OCI-LY3 (cell line): ENCODE results near the gene CDH4.

Source experiments
- H2AFZ ChIP-seq: fragments of 200-600, 300-600 bp; shearing (Covaris generic); 2 replicates; pipeline ENCODE4 v1.6.0; 2014; ENCODE audit warnings: antibody characterized with exemption, low read depth, low read length
- H3K27ac ChIP-seq: fragments of 200-600, 300-600 bp; sonication (generic); 2 replicates; pipeline ENCODE4 v1.5.1; 2014; ENCODE audit warnings: mild to moderate bottlenecking, low read length, moderate library complexity, mixed read lengths
- H3K27me3 ChIP-seq: fragments of 200-600, 300-600 bp; sonication (generic); 2 replicates; pipeline ENCODE4 v1.6.1; 2014; ENCODE audit warnings: low read depth, low read length, mixed read lengths
- H3K36me3 ChIP-seq: fragments of 200-600, 300-600 bp; sonication (generic); replicated peaks from 2 replicates; pipeline ENCODE3; 2014; ENCODE audit warnings: low read depth, low read length, mixed read lengths
- H3K4me1 ChIP-seq: fragments of 300-600, 200-600 bp; sonication (generic); 2 replicates; pipeline ENCODE4 v1.6.1; 2014; ENCODE audit warnings: low read length, mixed read lengths
- H3K4me2 ChIP-seq: fragments of 200-600, 300-600 bp; sonication (generic); 2 replicates; pipeline ENCODE4 v1.6.1; 2014; ENCODE audit warnings: low read length, mixed read lengths
- H3K4me3 ChIP-seq: fragments of 300-600, 200-600 bp; sonication (generic); 2 replicates; pipeline ENCODE4 v1.5.1; 2014; ENCODE audit warnings: antibody characterized with exemption, mild to moderate bottlenecking, low read length, moderate library complexity
- H3K79me2 ChIP-seq: fragments of 300-600, 200-600 bp; shearing (Covaris generic); 2 replicates; pipeline ENCODE4 v1.6.1; 2014; ENCODE audit warnings: mild to moderate bottlenecking, low read length, mixed read lengths
- H3K9ac ChIP-seq: fragments of 300-600, 200-600 bp; shearing (Covaris generic); 2 replicates; pipeline ENCODE4 v1.6.0; 2014; ENCODE audit warnings: mild to moderate bottlenecking, low read length, moderate library complexity
- H3K9me3 ChIP-seq: fragments of 200-600, 300-600 bp; shearing (Covaris generic); 2 replicates; pipeline ENCODE4 v1.6.1; 2014; ENCODE audit warnings: low read length, mixed read lengths; ENCODE audit not compliant: insufficient read depth
- H4K20me1 ChIP-seq: fragments of 200-600, 300-600 bp; sonication (generic); 2 replicates; pipeline ENCODE4 v1.6.1; 2016; ENCODE audit warnings: low read length, mixed read lengths; ENCODE audit not compliant: insufficient read depth
- EZH2phosphoT487 ChIP-seq: fragments of 200-600 bp; shearing (Covaris generic); IDR thresholded peaks from 2 replicates; pipeline ENCODE4 v1.6.1; 2018; ENCODE audit warnings: antibody characterized with exemption, mixed run types, low read depth
- TF ChIP-seq, protein P1 (sequence below): fragments of 200-600, 300-600 bp; sonication (generic); IDR thresholded peaks from 2 replicates; pipeline ENCODE4 v1.5.1; 2014; ENCODE audit warnings: antibody characterized with exemption, low read length, low read depth

Gene CDH4

DNA sequence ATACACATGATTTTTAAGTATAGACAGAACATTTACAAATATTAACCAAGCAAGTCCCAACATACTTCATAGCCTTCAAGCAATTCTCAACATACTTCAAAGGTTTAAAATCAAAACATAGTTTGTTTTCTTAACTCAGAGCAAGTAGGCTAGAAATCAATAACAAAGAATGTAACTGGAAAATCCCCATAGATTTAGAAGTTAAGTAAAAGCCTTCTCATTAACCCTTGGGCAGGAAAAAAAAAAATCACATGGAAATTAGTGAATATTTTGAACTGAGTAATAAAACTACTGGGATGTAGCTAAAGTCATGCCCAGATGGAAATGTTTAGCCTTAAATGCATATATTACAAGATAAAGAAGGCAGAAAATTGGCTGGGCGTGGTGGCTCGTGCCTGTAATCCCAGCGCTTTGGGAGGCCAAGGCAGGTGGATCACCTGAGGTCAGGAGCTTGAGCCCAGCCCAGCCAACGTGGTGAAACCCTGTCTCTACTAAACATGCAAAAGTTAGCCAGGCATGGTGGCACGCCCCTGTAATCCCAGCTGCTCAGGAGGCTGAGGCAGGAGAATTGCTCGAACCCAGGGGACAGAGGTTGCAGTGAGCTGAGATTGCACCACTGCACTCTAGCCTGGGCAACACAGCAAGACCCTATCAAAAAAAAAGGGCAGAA is 497.5 kb downstream of the CDH4 start:
- H3K36me3 ChIP-seq, result no peaks in the 10 kb centered on the region
- no peaks in the 10 kb centered on the region for H4K20me1 ChIP-seq
- H3K4me2 ChIP-seq, result no peak overlapping the region
- H3K4me1 ChIP-seq, result no peaks in the 10 kb centered on the region
- H3K9ac ChIP-seq, result no peak overlapping the region
- no peak for TF ChIP-seq EZH2phosphoT487
- TF ChIP-seq, protein P1, sequence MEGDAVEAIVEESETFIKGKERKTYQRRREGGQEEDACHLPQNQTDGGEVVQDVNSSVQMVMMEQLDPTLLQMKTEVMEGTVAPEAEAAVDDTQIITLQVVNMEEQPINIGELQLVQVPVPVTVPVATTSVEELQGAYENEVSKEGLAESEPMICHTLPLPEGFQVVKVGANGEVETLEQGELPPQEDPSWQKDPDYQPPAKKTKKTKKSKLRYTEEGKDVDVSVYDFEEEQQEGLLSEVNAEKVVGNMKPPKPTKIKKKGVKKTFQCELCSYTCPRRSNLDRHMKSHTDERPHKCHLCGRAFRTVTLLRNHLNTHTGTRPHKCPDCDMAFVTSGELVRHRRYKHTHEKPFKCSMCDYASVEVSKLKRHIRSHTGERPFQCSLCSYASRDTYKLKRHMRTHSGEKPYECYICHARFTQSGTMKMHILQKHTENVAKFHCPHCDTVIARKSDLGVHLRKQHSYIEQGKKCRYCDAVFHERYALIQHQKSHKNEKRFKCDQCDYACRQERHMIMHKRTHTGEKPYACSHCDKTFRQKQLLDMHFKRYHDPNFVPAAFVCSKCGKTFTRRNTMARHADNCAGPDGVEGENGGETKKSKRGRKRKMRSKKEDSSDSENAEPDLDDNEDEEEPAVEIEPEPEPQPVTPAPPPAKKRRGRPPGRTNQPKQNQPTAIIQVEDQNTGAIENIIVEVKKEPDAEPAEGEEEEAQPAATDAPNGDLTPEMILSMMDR, result no peak
- no peaks in the 10 kb centered on the region for H3K79me2 ChIP-seq
- H3K27ac ChIP-seq, result no peak overlapping the region
- H3K9me3 ChIP-seq, result no peaks in the 10 kb centered on the region
- H2AFZ ChIP-seq, result no peak overlapping the region
- H3K4me3 ChIP-seq, result no peak overlapping the region
- H3K27me3 ChIP-seq, result no peaks in the 10 kb centered on the region

DNA sequence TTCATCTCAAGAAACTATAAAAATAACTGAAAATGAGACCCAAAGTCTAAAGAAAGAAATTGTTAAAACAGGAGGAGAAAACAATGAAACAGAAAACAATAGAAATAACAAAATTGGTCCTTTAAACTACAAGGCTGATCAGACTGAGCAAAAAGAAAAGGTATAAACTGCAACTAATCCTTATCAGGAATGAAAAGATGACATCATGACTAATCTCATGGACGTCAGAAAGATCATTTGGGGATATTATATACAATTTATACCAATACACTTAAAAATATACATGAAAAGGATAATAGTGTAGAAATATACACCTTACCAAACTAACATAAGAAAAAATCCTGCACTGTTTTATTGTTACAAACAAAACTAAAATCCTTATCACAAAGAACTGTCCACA is 498.0 kb downstream of the CDH4 start:
- Histone ChIP-seq H4K20me1 (no peaks in the 10 kb centered on the region), H3K79me2 (no peaks in the 10 kb centered on the region), H3K36me3 (no peaks in the 10 kb centered on the region), H3K9ac (no peak overlapping the region), H3K9me3 (no peaks in the 10 kb centered on the region), H3K4me2 (no peak overlapping the region), H3K27me3 (no peaks in the 10 kb centered on the region), H2AFZ (no peak overlapping the region), H3K4me1 (no peaks in the 10 kb centered on the region), H3K4me3 (no peak overlapping the region), H3K27ac (no peak overlapping the region)
- TF ChIP-seq, protein P1, result no peak
- TF ChIP-seq EZH2phosphoT487, result no peak

DNA sequence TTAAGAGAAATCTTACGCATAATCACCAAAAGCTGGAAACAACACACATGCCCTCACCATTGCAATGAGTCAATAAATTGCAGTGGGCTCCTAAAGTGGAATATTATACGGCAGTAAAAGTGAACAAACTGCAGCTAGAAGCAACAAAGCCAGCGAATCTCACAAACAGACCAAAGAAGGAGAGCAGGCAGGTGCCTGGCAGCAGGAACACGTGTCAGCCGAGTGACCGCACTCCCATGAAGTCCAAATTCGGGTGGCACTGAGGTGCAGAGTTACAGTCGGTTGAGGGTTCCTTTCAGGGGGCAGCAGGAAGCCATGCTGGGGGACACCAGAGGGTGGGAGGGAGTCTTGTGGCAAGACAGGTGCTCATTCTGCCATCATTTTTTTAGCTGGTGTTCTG is 500.5 kb downstream of the CDH4 start:
- Histone ChIP-seq H3K4me1 (no peaks in the 10 kb centered on the region), H3K27me3 (no peaks in the 10 kb centered on the region), H3K79me2 (no peaks in the 10 kb centered on the region), H3K36me3 (no peaks in the 10 kb centered on the region), H2AFZ (no peak overlapping the region), H3K4me2 (no peak overlapping the region), H3K27ac (no peak overlapping the region), H4K20me1 (no peaks in the 10 kb centered on the region), H3K9ac (no peak overlapping the region), H3K4me3 (no peak overlapping the region), H3K9me3 (no peaks in the 10 kb centered on the region)
- TF ChIP-seq EZH2phosphoT487, result no peak
- TF ChIP-seq, protein P1, result no peak

DNA sequence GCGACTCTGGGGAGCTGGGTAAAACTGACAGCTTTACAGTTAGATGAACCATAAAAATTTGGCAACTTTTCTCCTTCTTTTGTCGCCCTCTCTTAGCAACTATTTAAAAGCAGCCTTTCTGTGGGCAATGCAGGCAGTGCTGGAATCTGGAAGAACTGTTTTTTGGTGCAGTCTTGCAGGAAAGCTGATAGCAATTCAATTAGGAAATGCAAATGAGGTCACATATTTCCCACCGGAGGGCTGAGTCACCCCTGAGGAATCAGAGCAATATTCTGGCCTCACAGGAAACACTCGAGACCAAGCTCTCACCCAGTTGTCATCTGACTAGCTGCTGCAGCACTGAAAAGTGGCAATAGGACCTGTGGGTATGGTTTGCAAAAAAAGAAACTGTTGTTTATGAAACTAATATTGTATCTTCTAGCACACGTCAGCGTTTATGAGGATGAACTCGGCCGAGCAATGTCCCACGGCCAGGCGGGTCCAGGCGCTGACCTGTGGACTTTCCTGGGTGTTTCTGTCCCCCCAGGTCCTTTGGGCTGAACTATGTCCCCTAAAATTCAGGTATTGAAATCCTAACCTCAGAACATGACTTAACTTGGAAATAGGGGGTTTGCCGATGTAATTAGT is 501.4 kb downstream of the CDH4 start:
- H3K36me3 ChIP-seq, result no peaks in the 10 kb centered on the region
- H3K79me2 ChIP-seq, result no peaks in the 10 kb centered on the region
- no peak overlapping the region for H3K27ac ChIP-seq
- H3K4me3 ChIP-seq, result no peak overlapping the region
- H4K20me1 ChIP-seq, result no peaks in the 10 kb centered on the region
- H3K4me1 ChIP-seq, result no peaks in the 10 kb centered on the region
- no peaks in the 10 kb centered on the region for H3K27me3 ChIP-seq
- H3K9me3 ChIP-seq, result no peaks in the 10 kb centered on the region
- no peak overlapping the region for H2AFZ ChIP-seq
- TF ChIP-seq EZH2phosphoT487, result no peak
- TF ChIP-seq, protein P1, result no peak
- no peak overlapping the region for H3K9ac ChIP-seq
- no peak overlapping the region for H3K4me2 ChIP-seq
